ENCODE measurements around the gene CTSD.
"Not testable (repeated sequence)": the region's sequence is repeated elsewhere in the genome, so short reads cannot be mapped to it uniquely, and the experiment has no call there.

The CTSD gene

DNA sequence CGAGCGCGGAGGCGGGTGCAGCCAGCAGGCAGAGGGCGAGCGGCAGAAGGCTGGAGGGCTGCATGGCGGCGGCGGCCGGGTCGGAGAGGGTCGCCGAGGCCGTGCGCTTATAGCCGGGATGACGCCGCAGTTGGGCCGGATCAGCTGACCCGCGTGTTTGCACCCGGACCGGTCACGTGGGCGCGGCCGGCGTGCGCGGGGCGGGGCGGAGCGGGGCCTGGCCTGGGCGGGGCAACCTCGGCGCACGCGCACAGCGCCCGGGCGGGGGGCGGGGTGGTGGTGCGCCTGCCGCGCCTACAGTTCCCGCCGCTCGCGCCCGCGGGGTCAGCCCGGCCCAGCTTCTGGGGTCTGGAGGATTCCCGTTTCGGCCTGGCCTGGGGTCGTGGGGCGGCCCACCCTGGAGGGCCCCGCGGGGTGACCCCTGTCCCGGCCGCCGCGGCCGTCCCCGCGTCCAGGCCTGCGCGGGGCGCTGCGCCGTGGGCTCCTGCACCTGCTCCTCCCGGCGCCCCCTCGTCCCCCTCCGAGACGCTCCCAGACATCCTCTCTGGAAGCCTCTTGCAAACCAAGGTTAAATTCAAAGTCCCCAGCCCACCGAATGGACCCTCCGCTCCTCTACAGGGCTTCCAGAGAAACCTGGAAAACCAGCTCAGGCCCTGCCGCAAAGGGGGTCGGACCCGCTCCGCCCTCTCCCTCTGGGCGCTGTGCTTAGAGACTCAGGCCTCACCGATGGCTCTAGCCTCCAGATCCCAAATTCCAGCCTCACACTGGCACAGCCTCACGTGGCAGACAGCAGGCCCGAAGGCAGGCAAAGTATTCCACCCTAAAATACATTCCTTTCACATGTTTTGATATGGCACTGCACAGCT, at the start of gene CTSD:
Gene CTSD (minus strand): TSS at position 132 of the 866 bp plus-strand sequence. CDS start 68 bp downstream, at position 64.
- peak; percentile 98 for DNase-seq (ENCODE audit: low spot score)

DNA sequence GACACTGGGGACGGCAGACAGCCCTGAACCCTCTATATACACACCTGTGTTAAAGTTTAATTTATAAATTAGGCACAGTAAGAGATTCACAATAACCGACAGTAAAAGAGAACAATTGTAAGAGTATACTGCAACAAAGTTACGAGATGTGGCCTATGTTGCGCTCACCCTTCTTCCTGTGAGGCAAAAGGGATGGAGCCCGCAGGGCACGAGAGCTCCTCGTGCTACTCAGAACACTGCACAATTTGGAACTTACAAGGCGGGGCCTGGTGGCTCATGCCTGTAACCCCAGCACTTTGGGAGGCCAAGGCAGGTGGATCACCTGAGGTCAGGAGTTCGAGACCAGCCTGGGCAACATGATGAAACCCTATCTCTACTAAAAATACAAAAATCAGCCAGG, 49.6 kb upstream of the CTSD start:
- not testable (repeated sequence) for DNase-seq (ENCODE audit: low spot score)

DNA sequence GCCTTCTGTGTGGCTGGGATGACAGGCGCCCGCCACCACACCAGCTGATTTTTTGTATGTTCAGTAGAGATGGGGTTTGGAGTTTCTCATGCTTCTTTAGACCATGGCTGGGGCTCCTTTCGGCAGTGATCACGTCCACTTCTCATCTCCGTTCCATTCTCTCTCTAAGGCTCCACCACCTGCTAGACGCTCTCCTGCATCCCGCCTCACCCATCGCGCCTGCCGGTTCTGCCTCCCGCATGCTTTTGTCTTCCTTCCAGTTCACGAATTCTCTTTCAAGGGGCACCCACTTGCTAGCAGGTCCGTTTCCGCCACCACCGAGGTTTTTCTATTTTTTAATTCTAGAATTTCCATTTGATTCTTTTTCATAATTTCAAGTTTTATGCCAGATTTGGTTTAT, 49.1 kb upstream of the CTSD start:
- no peak for DNase-seq (ENCODE audit: low spot score)

DNA sequence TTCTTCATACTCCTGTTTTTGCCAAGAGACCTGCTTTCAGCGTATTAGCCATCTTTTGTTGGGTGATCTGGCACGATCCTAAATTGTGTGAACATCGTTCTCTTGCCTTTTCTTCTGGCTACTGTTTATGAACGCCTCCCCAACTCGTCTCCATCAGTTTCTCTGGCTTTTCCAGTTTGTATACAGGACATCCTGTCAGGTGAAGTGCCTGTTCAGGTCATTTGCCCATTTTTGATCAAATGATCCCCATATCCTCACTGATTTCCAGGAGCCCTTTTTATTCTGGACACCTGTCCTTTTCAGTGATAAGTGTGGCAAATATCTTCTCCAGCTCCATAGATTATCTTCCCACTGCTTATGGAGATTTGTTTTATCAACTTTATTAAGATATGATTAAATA, 48.5 kb upstream of the CTSD start:
- no peak for DNase-seq (ENCODE audit: low spot score)

DNA sequence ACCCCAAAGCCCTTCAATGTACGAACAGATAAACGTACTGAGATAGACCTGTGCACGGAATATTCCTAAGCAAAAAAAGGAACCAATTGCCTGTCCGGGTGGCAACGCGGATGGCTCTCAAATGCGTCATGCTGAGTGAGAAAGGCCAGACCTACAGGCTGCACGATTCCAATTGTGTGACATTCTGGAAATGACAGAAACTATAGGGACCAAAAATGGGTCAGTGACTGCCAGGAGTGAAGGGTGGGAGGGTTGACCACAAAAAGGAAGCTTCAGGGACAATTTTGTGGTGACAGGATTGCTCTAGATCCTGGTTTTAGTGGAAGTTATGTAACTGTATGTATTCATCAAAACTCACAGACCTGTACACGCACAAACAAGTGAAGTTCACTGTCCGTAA, 47.0 kb upstream of the CTSD start:
- DNase-seq (ENCODE audit: low spot score): no peak

- DNase-seq (ENCODE audit: low spot score): no peak
These were observed 43.7 kb upstream of the CTSD start for GRCh38 chr11:1807264-1807995.

DNA sequence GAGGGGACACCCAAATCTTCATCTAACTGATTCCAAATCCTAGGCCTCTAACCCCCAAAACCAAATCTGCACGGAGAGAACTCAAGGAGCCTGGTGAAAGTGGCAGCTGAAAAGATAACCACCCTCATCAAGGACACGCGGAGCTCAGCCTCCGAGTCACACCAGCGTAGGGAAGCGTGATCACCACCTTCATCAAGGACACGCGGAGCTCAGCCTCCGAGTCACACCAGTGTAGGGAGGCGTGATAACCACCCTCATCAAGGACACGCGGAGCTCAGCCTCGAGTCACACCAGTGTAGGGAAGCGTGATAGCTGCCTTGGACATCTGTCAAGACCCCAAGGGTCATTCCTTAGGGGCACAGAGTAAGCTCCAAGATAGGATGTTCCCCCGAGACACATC, 41.8 kb upstream of the CTSD start:
- no peak for DNase-seq (ENCODE audit: low spot score)

DNA sequence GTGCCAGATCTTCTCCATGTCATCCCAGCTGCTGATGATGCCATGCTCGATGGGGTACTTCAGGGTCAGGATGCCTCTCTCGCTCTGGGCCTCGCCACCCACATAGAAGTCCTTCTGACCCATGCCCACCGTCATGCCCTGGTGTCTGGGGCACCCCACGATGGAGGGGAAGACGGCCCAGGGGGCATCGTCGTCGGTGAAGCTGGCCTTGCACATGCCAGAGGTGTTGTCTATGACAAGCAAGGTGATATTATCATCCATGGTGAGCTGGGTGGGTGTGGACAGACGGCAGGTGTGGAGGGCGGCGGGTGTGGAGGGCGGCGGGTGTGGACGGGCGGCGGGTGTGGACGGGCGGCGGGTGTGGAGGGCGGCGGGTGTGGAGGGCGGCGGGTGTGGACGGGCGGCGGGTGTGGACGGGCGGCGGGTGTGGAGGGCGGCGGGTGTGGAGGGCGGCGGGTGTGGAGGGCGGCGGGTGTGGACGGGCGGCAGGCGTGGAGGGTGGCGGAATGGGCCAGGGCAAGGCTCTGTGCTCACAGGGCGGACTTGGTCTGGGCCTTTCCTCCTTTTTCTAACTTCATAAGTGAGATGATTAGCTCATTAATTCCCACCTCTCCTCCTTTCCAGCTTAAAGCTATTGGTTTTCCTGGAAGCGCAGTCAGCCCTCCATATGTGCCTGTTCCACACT, 40.2 kb upstream of the CTSD start:
- not testable (repeated sequence) for DNase-seq (ENCODE audit: low spot score)

GRCh38 chr11:1803246-1803645, 39.5 kb upstream of the CTSD start:
- DNase-seq (ENCODE audit: low spot score): no peak

GRCh38 chr11:1797391-1798125, 33.8 kb upstream of the CTSD start:
- no peak for DNase-seq (ENCODE audit: low spot score)

- DNase-seq (ENCODE audit: low spot score): no peak
These were observed 32.8 kb upstream of the CTSD start for GRCh38 chr11:1796413-1797011.

DNA sequence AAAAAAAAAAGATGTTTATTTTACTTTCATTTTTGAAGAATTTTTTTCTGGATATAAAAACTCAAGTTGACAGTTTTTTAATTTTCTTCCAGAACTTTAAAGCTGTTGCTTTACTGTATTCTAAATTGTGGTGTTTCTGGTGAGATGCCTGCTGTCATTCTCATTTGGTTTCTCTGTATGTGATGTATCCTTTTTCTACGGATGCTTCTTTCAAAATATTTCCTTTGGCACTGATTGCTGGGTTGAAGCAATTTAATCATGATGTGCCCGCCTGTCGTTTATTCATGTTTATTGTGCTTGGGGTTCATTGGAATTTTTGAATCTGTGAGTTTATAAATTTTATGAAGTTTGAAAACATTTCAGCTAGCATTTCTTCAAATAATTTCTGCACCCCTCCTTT, 29.4 kb upstream of the CTSD start:
- DNase-seq (ENCODE audit: low spot score): no peak

GRCh38 chr11:1792461-1792860, 28.7 kb upstream of the CTSD start:
- no peak for DNase-seq (ENCODE audit: low spot score)

DNA sequence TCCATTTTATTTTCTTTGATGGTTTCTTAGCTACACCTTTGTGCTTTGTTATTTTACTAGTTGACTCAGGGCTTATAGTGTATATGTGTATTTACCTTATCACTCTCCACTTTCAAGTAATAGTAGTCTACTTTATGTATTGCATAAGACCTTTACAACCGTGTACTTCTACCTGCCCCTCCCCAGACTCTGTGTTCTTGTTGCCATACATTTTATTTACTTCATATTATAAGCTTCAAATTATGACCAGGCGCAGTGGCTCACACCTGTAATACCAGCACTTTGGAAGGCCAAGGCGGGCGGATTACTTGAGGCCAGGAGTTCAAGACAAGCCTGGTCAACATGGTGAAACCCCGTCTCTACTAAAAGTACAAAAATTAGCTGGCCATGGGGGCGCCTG, 28.2 kb upstream of the CTSD start:
- DNase-seq (ENCODE audit: low spot score): no peak

GRCh38 chr11:1786466-1786865, 22.7 kb upstream of the CTSD start:
- no peak for DNase-seq (ENCODE audit: low spot score)

GRCh38 chr11:1785749-1786413, 22.2 kb upstream of the CTSD start:
- DNase-seq (ENCODE audit: low spot score): no peak

- DNase-seq (ENCODE audit: low spot score): no peak
These were observed 21.3 kb upstream of the CTSD start for GRCh38 chr11:1784761-1785650.

- DNase-seq (ENCODE audit: low spot score): no peak
These were observed 20.2 kb upstream of the CTSD start for GRCh38 chr11:1783725-1784529.
